Small intestine (tissue), 7 donors: ENCODE measurements around the gene TMEM234. TPM values are rescaled to one million over a fixed set of nuclear protein-coding genes. Genes with fewer than 3 reads are reported as not detected.

Source experiments
- DNase-seq, 2 donors: peaks; one replicate each; pipeline versions ENCODE4 v3.0.0 to v3.0.0-alpha.2; 2013
- FAIRE-seq: peaks from 2 replicates; lab custom pipeline; 2012; peaks lifted over from hg19 to GRCh38; lab: Jason Lieb, UNC
- H3K27ac ChIP-seq, 3 donors: one replicate each; pipeline ENCODE4 v1.5.1; 2013; ENCODE audit warnings: low read length in 2 of 3, mild to moderate bottlenecking in 2 of 3, control low read depth in 1 of 3, inconsistent platforms in 1 of 3, low read depth in 1 of 3, moderate library complexity in 1 of 3
- H3K27me3 ChIP-seq, 3 donors: one replicate each; pipeline ENCODE4 v1.6.1; 2013; ENCODE audit warnings: low read length in 3 of 3, inconsistent platforms in 1 of 3; ENCODE audit not compliant: control insufficient read depth in 3 of 3, insufficient read depth in 3 of 3
- H3K36me3 ChIP-seq, 3 donors: one replicate each; pipeline ENCODE4 v1.6.1; 2013; ENCODE audit warnings: low read length in 3 of 3, inconsistent platforms in 1 of 3, low read depth in 1 of 3, mild to moderate bottlenecking in 1 of 3, moderate library complexity in 1 of 3; ENCODE audit not compliant: control insufficient read depth in 3 of 3, insufficient read depth in 2 of 3
- H3K4me1 ChIP-seq, 3 donors: one replicate each; pipeline ENCODE4 v1.6.1; 2013; ENCODE audit warnings: low read length in 2 of 3, inconsistent platforms in 1 of 3, low read depth in 1 of 3, mild to moderate bottlenecking in 1 of 3, moderate library complexity in 1 of 3; ENCODE audit not compliant: control insufficient read depth in 3 of 3, insufficient read depth in 2 of 3
- H3K4me3 ChIP-seq, 3 donors: one replicate each; pipeline ENCODE4 v1.5.1; 2013; ENCODE audit warnings: low read length in 3 of 3, control low read depth in 1 of 3, inconsistent platforms in 1 of 3, low read depth in 1 of 3, mild to moderate bottlenecking in 1 of 3, moderate library complexity in 1 of 3
- H3K9me3 ChIP-seq, 2 donors: one replicate each; pipeline ENCODE4 v1.6.1; 2013; ENCODE audit warnings: low read depth in 1 of 2, low read length in 1 of 2; ENCODE audit not compliant: control insufficient read depth in 2 of 2, insufficient read depth in 1 of 2
- WGBS, 3 donors: extraction: QIAGEN DNeasy Blood & Tissue Kit; methylation state at CpG; one replicate each; pipeline ENCODE4 v1.1.7; 2013; 5-methylcytosine and 5-hydroxymethylcytosine counted together
- polyA plus RNA-seq, 4 donors: library from polyadenylated mRNA; stranded (reverse) in 3 of 4; unstranded in 1 of 4; fragments of 200-250 nt in 3 of 4; fragments of 120-200 nt in 1 of 4; gene quantifications; one replicate each; pipeline versions ENCODE4 v1.2.1 to v1.2.3, GENCODE V29; 2013
- donor health status: healthy with polysubstance abuse.
- donor health status: control.
- donor health status: control.
- donor health status: Bipolar disorder and iron deficiency.
- donor health status: healthy.

The TMEM234 gene
- polyA plus RNA-seq, 4 donors, result 6.5 to 22.1 (median 10.5) TPM

- H3K4me3 ChIP-seq, result no peak overlapping the region
- 83 to 93% (median 89%) methylated on average over 5 of the region's 5 CpGs for WGBS, 3 donors
- no peak overlapping the region for H3K27ac ChIP-seq
- no peaks in the 10 kb centered on the region for H3K27me3 ChIP-seq
- no peaks in the 10 kb centered on the region for H3K4me1 ChIP-seq
- DNase-seq, result no peak
- H3K9me3 ChIP-seq, result no peaks in the 10 kb centered on the region
- FAIRE-seq, result no peak
- peaks cover 3 to 57% (median 18%) of the 10 kb centered on the region in 3 donors for H3K36me3 ChIP-seq
These were observed 9.8 kb upstream of the TMEM234 start for GRCh38 chr1:32231843-32232432.

GRCh38 chr1:32228771-32229170 is 6.6 kb upstream of the TMEM234 start:
- no peaks in the 10 kb centered on the region for H3K9me3 ChIP-seq
- no peak overlapping the region for H3K4me3 ChIP-seq
- 80 to 86% (median 82%) methylated on average over 3 of the region's 3 CpGs for WGBS, 3 donors
- H3K27ac ChIP-seq, result no peak overlapping the region
- DNase-seq, result no peak
- no peak for FAIRE-seq
- H3K4me1 ChIP-seq, result no peaks in the 10 kb centered on the region
- H3K27me3 ChIP-seq, result no peaks in the 10 kb centered on the region
- H3K36me3 ChIP-seq, result peaks cover 3 to 78% (median 18%) of the 10 kb centered on the region in 3 donors

- H3K36me3 ChIP-seq, result peaks cover 0 to 55% (median 6%) of the 10 kb centered on the region in 3 donors
- no peaks in the 10 kb centered on the region for H3K27me3 ChIP-seq
- DNase-seq, result no peak
- no peaks in the 10 kb centered on the region for H3K9me3 ChIP-seq
- no peak overlapping the region for H3K27ac ChIP-seq
- no peak overlapping the region for H3K4me3 ChIP-seq
- peaks cover 1 to 17% (median 4%) of the 10 kb centered on the region in 3 donors for H3K4me1 ChIP-seq
- FAIRE-seq, result no peak
- WGBS, 3 donors, result 89 to 92% (median 90%) methylated on average over 4 of the region's 4 CpGs
These were observed 2.1 kb upstream of the TMEM234 start for GRCh38 chr1:32224285-32224684.

- FAIRE-seq, result no peak
- H3K27me3 ChIP-seq, result no peaks in the 10 kb centered on the region
- no peaks in the 10 kb centered on the region for H3K9me3 ChIP-seq
- peaks cover 1 to 17% (median 4%) of the 10 kb centered on the region in 3 donors for H3K4me1 ChIP-seq
- peaks cover 0 to 50% (median 6%) of the 10 kb centered on the region in 3 donors for H3K36me3 ChIP-seq
- H3K4me3 ChIP-seq, result no peak overlapping the region
- 81 to 84% (median 84%) methylated on average over 3 of the region's 3 CpGs for WGBS, 3 donors
- DNase-seq, result no peak
- peak overlapping the region in 1 of 3 donors; percentile 21 for H3K27ac ChIP-seq
These were observed 1.5 kb upstream of the TMEM234 start for GRCh38 chr1:32223683-32224082.

- Histone ChIP-seq H3K36me3 (peaks cover 0 to 40% (median 3%) of the 10 kb centered on the region in 3 donors), H3K4me3 (peak overlapping the region; percentile 68 to 77 (median 76)), H3K27ac (peak overlapping the region in 1 of 3 donors; percentile 96), H3K9me3 (no peaks in the 10 kb centered on the region), H3K4me1 (peaks cover 1 to 21% (median 4%) of the 10 kb centered on the region in 3 donors), H3K27me3 (no peaks in the 10 kb centered on the region)
- DNase-seq (no peak), FAIRE-seq (no peak)
- WGBS, 3 donors, result 7 to 10% (median 9%) methylated on average over 13 of the region's 13 CpGs
These were observed 573 bp downstream of the TMEM234 start for GRCh38 chr1:32221581-32221979.

- H3K36me3 ChIP-seq, result peaks cover 0 to 40% (median 0%) of the 10 kb centered on the region in 3 donors
- WGBS, 3 donors, result 80 to 88% (median 84%) methylated on average over 4 of the region's 4 CpGs
- H3K9me3 ChIP-seq, result no peaks in the 10 kb centered on the region
- no peaks in the 10 kb centered on the region for H3K27me3 ChIP-seq
- peak overlapping the region in 2 of 3 donors; percentile 68 to 77 for H3K4me3 ChIP-seq
- peak overlapping the region in 1 of 3 donors; percentile 96 for H3K27ac ChIP-seq
- DNase-seq (no peak), FAIRE-seq (no peak)
- peaks cover 1 to 27% (median 4%) of the 10 kb centered on the region in 3 donors for H3K4me1 ChIP-seq
These were observed 1.2 kb downstream of the TMEM234 start for GRCh38 chr1:32220746-32221580.

GRCh38 chr1:32219022-32219421 is 3.1 kb downstream of the TMEM234 start:
- no peak for FAIRE-seq
- H3K27ac ChIP-seq, result no peak overlapping the region
- H3K9me3 ChIP-seq, result no peaks in the 10 kb centered on the region
- no peaks in the 10 kb centered on the region for H3K27me3 ChIP-seq
- 86 to 94% (median 91%) methylated on average over 7 of the region's 7 CpGs for WGBS, 3 donors
- DNase-seq, result no peak
- H3K36me3 ChIP-seq, result peaks cover 0 to 42% (median 2%) of the 10 kb centered on the region in 3 donors
- peaks cover 1 to 31% (median 4%) of the 10 kb centered on the region in 3 donors for H3K4me1 ChIP-seq
- H3K4me3 ChIP-seq, result no peak overlapping the region

- no peak overlapping the region for H3K4me3 ChIP-seq
- WGBS, 3 donors, result 84 to 89% (median 86%) methylated on average over 5 of the region's 5 CpGs
- no peak for FAIRE-seq
- no peak for DNase-seq
- H3K27me3 ChIP-seq, result no peaks in the 10 kb centered on the region
- H3K9me3 ChIP-seq, result no peaks in the 10 kb centered on the region
- peaks cover 0 to 23% (median 1%) of the 10 kb centered on the region in 3 donors for H3K4me1 ChIP-seq
- H3K27ac ChIP-seq, result peak overlapping the region; percentile 33 to 86 (median 75)
- peaks cover 0 to 49% (median 2%) of the 10 kb centered on the region in 3 donors for H3K36me3 ChIP-seq
These were observed 5.6 kb downstream of the TMEM234 start for GRCh38 chr1:32216566-32216965.
